HEK293 (cell line): ENCODE data around the gene OBSCN.

Source experiments
- CTCF ChIA-PET: fragments of 350-600 bp; formaldehyde crosslinking; extraction: SDS; loops from one replicate; lab custom pipeline; 2021; ENCODE audit warnings: antibody characterized with exemption; lab: Yijun Ruan, JAX
- POLR2A ChIA-PET: fragments of 300-600 bp; formaldehyde crosslinking; extraction: SDS; loops from one replicate; lab custom pipeline; 2020; ENCODE audit warnings: antibody characterized with exemption, inconsistent platforms; lab: Yijun Ruan, JAX
- H3K27ac ChIP-seq: fragments of 200-500 bp; sonication (Bioruptor generic); 2 replicates; pipeline ENCODE4 v1.5.1; 2014; ENCODE audit warnings: low read depth, low read length, control low read depth, inconsistent platforms; ENCODE audit errors: extremely low read depth
- H3K36me3 ChIP-seq, 2 experiments: fragments of 200-500 bp in 1 of 2; sonication (Bioruptor generic) in 1 of 2; 1 replicate in 1 of 2; 2 replicates in 1 of 2; pipeline ENCODE4 v1.5.1; 2014 to 2017; ENCODE audit warnings: inconsistent platforms in 2 of 2, low read length in 2 of 2; ENCODE audit not compliant: control insufficient read depth in 2 of 2, insufficient read depth in 1 of 2
- H3K4me1 ChIP-seq: fragments of 200-500 bp; sonication (Bioruptor generic); 2 replicates; pipeline ENCODE4 v1.5.1; 2014; ENCODE audit warnings: mild to moderate bottlenecking, low read length, inconsistent platforms; ENCODE audit not compliant: control insufficient read depth, insufficient read depth
- H3K4me3 ChIP-seq: 2 replicates; pipeline ENCODE4 v1.5.1; 2011; ENCODE audit warnings: low read depth, mild to moderate bottlenecking, control low read depth, low read length, moderate library complexity
- H3K9me3 ChIP-seq: fragments of 200-500 bp; sonication (Bioruptor generic); 2 replicates; pipeline ENCODE4 v1.5.1; 2014; ENCODE audit warnings: low read depth, low read length, inconsistent platforms; ENCODE audit not compliant: control insufficient read depth, insufficient read depth
- KLF16 ChIP-seq: fragments of 450-650 bp; formaldehyde crosslinking; IDR thresholded peaks from 2 replicates; pipeline ENCODE4 v1.5.1; 2017; ENCODE audit warnings: missing biosample characterization, missing genetic modification characterization
- KLF9 ChIP-seq: fragments of 450-650 bp; formaldehyde crosslinking; IDR thresholded peaks from 2 replicates; pipeline ENCODE4 v1.5.1; 2016; ENCODE audit warnings: missing biosample characterization, missing genetic modification characterization, low read depth
- SCRT1 ChIP-seq: fragments of 450-650 bp; formaldehyde crosslinking; IDR thresholded peaks from 2 replicates; pipeline ENCODE4 v1.5.1; 2016; ENCODE audit warnings: missing biosample characterization, missing genetic modification characterization, borderline replicate concordance
- SP2 ChIP-seq: fragments of 450-650 bp; formaldehyde crosslinking; IDR thresholded peaks from 2 replicates; pipeline ENCODE4 v1.5.1; 2016; ENCODE audit warnings: missing biosample characterization, missing genetic modification characterization
- TCF7L2 ChIP-seq: IDR thresholded peaks from 2 replicates; pipeline ENCODE4 v1.6.1; 2011; ENCODE audit warnings: low read depth, mild to moderate bottlenecking, inconsistent platforms, low read length, moderate library complexity, borderline replicate concordance
- ZBTB8A ChIP-seq: fragments of 450-650 bp; formaldehyde crosslinking; IDR thresholded peaks from 2 replicates; pipeline ENCODE4 v1.5.1; 2016; ENCODE audit warnings: missing biosample characterization, missing genetic modification characterization
- ZFP69B ChIP-seq: fragments of 450-650 bp; formaldehyde crosslinking; IDR thresholded peaks from 2 replicates; pipeline ENCODE4 v1.5.1; 2016; ENCODE audit warnings: missing biosample characterization, missing genetic modification characterization
- ZNF146 ChIP-seq: fragments of 450-650 bp; formaldehyde crosslinking; IDR thresholded peaks from 2 replicates; pipeline ENCODE4 v1.5.1; 2016; ENCODE audit warnings: missing biosample characterization, missing genetic modification characterization
- ZNF202 ChIP-seq: fragments of 450-650 bp; formaldehyde crosslinking; IDR thresholded peaks from 2 replicates; pipeline ENCODE4 v1.5.1; 2016; ENCODE audit warnings: missing biosample characterization, missing genetic modification characterization, borderline replicate concordance
- ZNF302 ChIP-seq: fragments of 450-650 bp; formaldehyde crosslinking; IDR thresholded peaks from 2 replicates; pipeline ENCODE4 v1.5.1; 2016; ENCODE audit warnings: missing biosample characterization, missing genetic modification characterization, low read depth
- ZNF350 ChIP-seq: fragments of 450-650 bp; formaldehyde crosslinking; IDR thresholded peaks from 2 replicates; pipeline ENCODE4 v1.5.0; 2017; ENCODE audit warnings: missing biosample characterization, mild to moderate bottlenecking, missing genetic modification characterization
- ZNF404 ChIP-seq: fragments of 450-650 bp; formaldehyde crosslinking; IDR thresholded peaks from 2 replicates; pipeline ENCODE4 v1.5.1; 2017; ENCODE audit warnings: missing biosample characterization, missing genetic modification characterization
- ZNF513 ChIP-seq: fragments of 450-650 bp; IDR thresholded peaks from 2 replicates; pipeline ENCODE4 v1.5.1; 2018; ENCODE audit warnings: missing biosample characterization, missing genetic modification characterization
- ZNF529 ChIP-seq: fragments of 450-650 bp; formaldehyde crosslinking; IDR thresholded peaks from 2 replicates; pipeline ENCODE4 v1.5.1; 2017; ENCODE audit warnings: missing genetic modification characterization, missing biosample characterization; ENCODE audit not compliant: insufficient replicate concordance
- ZNF610 ChIP-seq: fragments of 450-650 bp; formaldehyde crosslinking; IDR thresholded peaks from 2 replicates; pipeline ENCODE4 v1.5.1; 2016; ENCODE audit warnings: missing biosample characterization, missing genetic modification characterization, borderline replicate concordance
- ZNF664 ChIP-seq: fragments of 450-650 bp; formaldehyde crosslinking; IDR thresholded peaks from 2 replicates; pipeline ENCODE4 v1.5.1; 2016; ENCODE audit warnings: missing biosample characterization, missing genetic modification characterization
- ZNF792 ChIP-seq: fragments of 450-650 bp; formaldehyde crosslinking; IDR thresholded peaks from 2 replicates; pipeline ENCODE4 v1.5.1; 2016; ENCODE audit warnings: missing biosample characterization, missing genetic modification characterization
- ZNF843 ChIP-seq: fragments of 450-650 bp; formaldehyde crosslinking; IDR thresholded peaks from 2 replicates; pipeline ENCODE4 v1.5.1; 2016; ENCODE audit warnings: missing biosample characterization, missing genetic modification characterization
- ZSCAN18 ChIP-seq: fragments of 450-650 bp; formaldehyde crosslinking; IDR thresholded peaks from 2 replicates; pipeline ENCODE4 v1.5.1; 2016; ENCODE audit warnings: missing biosample characterization, missing genetic modification characterization
- TF ChIP-seq, protein P1 (sequence below): fragments of 450-650 bp; formaldehyde crosslinking; IDR thresholded peaks from 2 replicates; pipeline ENCODE4 v1.5.1; 2016; ENCODE audit warnings: missing biosample characterization, missing genetic modification characterization

OBSCN gene

DNA sequence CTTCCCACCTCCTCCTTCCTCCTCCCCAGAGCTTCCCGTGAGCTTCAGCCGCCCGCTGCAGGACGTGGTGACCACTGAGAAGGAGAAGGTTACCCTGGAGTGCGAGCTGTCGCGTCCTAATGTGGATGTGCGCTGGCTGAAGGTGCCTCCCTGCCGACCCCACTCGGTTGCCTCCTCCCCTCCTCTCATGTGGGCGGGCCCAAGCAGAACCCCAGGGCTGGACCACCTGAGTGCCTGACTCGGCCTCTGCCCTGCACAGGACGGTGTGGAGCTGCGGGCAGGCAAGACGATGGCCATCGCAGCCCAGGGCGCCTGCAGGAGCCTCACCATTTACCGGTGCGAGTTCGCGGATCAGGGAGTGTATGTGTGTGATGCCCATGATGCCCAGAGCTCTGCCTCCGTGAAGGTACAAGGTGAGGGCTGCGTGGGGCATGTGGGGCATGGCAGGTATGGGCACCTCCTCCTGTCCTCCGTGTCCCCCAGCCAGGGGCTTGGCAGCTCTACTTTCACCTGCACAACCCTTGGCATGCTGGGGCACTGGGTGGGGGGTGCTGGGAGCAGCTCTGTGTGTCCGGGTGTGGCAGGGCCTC lies 69.2 kb downstream of the OBSCN start:
- H3K4me3 ChIP-seq, result no peak overlapping the region
- POLR2A ChIA-PET, result no interaction called here
- H3K4me1 ChIP-seq, result no peaks in the 10 kb centered on the region
- H3K27ac ChIP-seq, result no peak overlapping the region
- CTCF ChIA-PET, result interaction anchor here (1.0 kb wide), 1 partner anchor 17 kb away, joined by 4 read pairs; no protein-coding TSS in a partner anchor
- H3K9me3 ChIP-seq, result no peaks in the 10 kb centered on the region
- TF ChIP-seq KLF16 (tag by site-specific recombination), result no peak
- TF ChIP-seq ZNF146, result no peak
- TF ChIP-seq ZNF513, result no peak
- no peak for TF ChIP-seq ZNF843
- TF ChIP-seq ZNF404 (tag by site-specific recombination), result no peak
- TF ChIP-seq KLF9, result no peak
- peaks cover 0 to 25% of the 10 kb centered on the region in 2 experiments; a peak in 1 of 3 replicates for H3K36me3 ChIP-seq

- no peak overlapping the region for H3K27ac ChIP-seq
- H3K36me3 ChIP-seq, result peaks cover 0 to 25% of the 10 kb centered on the region in 2 experiments; a peak in 1 of 3 replicates
- CTCF ChIA-PET, result no interaction called here
- H3K4me1 ChIP-seq, result no peaks in the 10 kb centered on the region
- no peak for TF ChIP-seq ZNF610 (tag by site-specific recombination)
- TF ChIP-seq ZNF350 (tag by site-specific recombination), result no peak
- no peak for TF ChIP-seq ZFP69B
- TF ChIP-seq ZNF529, result no peak
- no peak for TF ChIP-seq ZSCAN18 (tag by site-specific recombination)
- TF ChIP-seq ZBTB8A, result no peak
- no peak for TF ChIP-seq ZNF664 (tag by site-specific recombination)
- TF ChIP-seq ZNF202 (tag by site-specific recombination), result no peak
- POLR2A ChIA-PET, result interaction anchor here (0.7 kb wide), 1 partner anchor 180 kb away, joined by 7 read pairs; a partner anchor contains a TSS
- no peaks in the 10 kb centered on the region for H3K9me3 ChIP-seq
- H3K4me3 ChIP-seq, result no peak overlapping the region
Measured at GRCh38 chr1:228277491-228278431, 69.9 kb downstream of the OBSCN start.

- Histone ChIP-seq H3K4me1 (no peaks in the 10 kb centered on the region), H3K4me3 (no peak overlapping the region), H3K36me3 (peaks cover 0 to 28% of the 10 kb centered on the region in 2 experiments; a peak in 1 of 3 replicates), H3K9me3 (no peaks in the 10 kb centered on the region), H3K27ac (no peak overlapping the region)
- ChIA-PET CTCF (no interaction called here), POLR2A (interaction anchor here (0.7 kb wide), 1 partner anchor 180 kb away, joined by 7 read pairs; a partner anchor contains a TSS)
- TF ChIP-seq TCF7L2, result no peak
- no peak for TF ChIP-seq ZNF792 (tag by site-specific recombination)
- no peak for TF ChIP-seq ZNF350 (tag by site-specific recombination)
- TF ChIP-seq, protein P1, sequence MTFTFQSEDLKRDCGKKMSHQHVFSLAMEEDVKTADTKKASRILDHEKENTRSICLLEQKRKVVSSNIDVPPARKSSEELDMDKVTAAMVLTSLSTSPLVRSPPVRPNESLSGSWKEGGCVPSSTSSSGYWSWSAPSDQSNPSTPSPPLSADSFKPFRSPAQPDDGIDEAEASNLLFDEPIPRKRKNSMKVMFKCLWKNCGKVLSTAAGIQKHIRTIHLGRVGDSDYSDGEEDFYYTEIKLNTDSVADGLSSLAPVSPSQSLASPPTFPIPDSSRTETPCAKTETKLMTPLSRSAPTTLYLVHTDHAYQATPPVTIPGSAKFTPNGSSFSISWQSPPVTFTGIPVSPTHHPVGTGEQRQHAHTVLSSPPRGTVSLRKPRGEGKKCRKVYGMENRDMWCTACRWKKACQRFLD (tag by site-specific recombination), result no peak
- TF ChIP-seq SP2, result no peak
- TF ChIP-seq SCRT1 (tag by site-specific recombination), result no peak
- TF ChIP-seq ZNF302 (tag by site-specific recombination), result no peak
- no peak for TF ChIP-seq KLF16 (tag by site-specific recombination)
Measured at GRCh38 chr1:228278432-228278941, 70.6 kb downstream of the OBSCN start.
